HG02885 (cell line): Measurements from ENCODE around the gene PAWR.
"Not testable (repeated sequence)": the region's sequence is repeated elsewhere in the genome, so short reads cannot be mapped to it uniquely, and the experiment has no call there.

Experiments
- ATAC-seq: cut with Tn5 transposase; IDR thresholded peaks from one replicate; pipeline ENCODE4 v1.9.1; 2021; ENCODE audit warnings: mild to moderate bottlenecking; ENCODE audit not compliant: unreplicated experiment, poor library complexity

Gene PAWR

GRCh38 chr12:79597910-79598309 is 92.9 kb downstream of the PAWR start:
- no peak for ATAC-seq

DNA sequence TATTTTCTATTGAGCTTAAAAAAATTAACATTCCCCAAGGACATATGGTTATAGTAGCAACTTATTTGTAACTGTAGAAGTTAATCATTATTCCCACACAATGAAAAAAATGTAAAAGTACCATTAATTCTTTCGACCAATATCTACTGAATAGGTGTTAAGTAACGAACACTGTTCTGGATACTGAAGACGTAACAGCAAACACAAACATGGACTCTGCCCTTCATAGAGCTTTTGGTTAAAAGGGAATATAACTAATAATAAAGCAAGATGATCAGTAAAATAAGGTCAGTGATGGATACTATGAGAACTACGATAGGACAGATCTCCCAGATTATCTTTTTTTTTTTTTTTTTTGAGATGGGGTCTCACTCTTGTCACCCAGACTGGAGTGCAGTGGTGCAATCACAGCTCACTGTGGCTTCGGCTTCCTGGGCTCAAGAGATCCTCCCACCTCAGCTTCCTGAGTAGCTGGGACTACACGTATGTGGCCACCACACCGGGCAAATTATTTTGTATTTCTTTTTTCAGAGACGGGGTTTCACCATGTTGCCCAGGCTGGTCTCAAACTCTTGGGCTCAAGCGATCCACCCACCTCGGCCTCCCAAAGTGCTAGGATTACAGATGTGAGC is 93.9 kb downstream of the PAWR start:
- no peak for ATAC-seq

DNA sequence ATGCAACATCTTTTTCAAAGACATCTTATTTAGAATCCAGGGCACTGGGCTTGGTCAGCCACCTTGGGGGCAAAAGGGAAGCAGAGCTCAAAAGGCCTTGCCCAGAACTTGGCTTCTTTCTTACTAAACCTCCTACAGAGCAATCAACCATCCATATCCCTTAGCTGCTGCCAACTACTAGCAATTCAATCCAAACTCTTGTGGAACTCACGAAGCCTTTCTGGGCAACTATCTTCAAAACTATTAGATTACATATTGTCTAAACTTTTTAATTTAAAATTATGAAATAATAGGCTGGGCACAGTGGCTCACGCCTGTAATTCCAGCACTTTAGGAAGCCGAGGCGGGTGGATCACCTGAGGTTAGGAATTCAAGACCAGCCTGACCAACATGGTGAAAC is 95.5 kb downstream of the PAWR start:
- no peak for ATAC-seq

DNA sequence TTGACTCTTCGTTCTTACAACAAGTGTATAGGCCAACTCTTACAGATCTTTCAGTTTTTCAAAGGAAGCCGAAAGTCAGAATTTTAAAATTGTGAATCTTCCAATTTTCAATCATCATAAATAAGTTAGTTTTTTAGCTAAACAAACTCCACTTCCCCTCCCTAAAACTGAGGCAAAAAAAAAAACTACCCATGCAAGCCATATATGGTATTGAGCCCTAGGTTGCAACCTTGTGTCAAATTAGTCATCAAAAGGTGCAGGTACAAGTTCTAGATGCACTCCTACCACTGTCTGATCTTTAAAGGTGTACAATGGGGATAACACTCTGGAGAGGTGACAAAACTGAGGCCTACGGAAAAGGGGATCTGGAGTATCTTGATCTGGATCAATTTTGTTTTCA is 97.9 kb downstream of the PAWR start:
- ATAC-seq, result no peak

- no peak for ATAC-seq
These were observed 98.8 kb downstream of the PAWR start for GRCh38 chr12:79591988-79592387.

- no peak for ATAC-seq
These were observed 100.0 kb downstream of the PAWR start for GRCh38 chr12:79590751-79591150.

DNA sequence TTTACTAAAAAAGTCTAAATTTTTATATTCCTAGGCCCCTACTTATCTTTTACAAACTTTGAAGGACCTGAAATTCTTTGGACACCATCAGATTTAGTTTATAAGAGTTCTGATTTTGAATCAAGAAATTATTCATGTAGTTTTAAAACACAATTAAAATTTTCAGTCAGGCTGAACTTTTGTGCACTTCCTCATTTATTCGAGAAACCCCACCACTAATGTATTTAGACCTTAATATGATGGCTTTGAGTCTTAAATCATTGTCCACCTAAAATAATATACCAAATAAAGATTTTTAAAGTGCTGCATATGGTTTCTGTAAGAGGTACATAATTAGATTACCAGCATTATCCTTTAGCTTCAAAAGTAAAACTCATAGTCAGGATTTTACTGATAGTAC is 103.4 kb downstream of the PAWR start:
- no peak for ATAC-seq

- ATAC-seq, result no peak
These were observed 105.6 kb downstream of the PAWR start for GRCh38 chr12:79585147-79585546.

DNA sequence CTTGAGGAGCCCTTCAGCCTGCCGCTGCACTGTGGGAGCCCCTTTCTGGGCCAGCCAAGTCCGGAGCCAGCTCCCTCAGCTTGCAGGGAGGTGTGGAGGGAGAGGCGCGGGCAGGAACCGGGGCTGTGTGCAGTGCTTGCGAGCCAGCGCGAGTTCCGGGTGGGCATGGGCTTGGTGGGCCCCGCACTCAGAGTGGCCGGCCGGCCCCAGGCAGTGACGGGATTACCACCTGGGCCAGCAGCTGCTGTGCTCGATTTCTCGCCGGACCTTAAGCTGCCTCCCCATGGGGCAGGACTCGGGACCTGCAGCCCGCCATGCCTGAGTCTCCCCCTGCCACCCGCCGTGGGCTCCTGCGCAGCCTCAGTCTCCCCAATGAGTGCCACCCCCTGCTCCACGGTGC is 116.9 kb downstream of the PAWR start:
- ATAC-seq, result no peak

DNA sequence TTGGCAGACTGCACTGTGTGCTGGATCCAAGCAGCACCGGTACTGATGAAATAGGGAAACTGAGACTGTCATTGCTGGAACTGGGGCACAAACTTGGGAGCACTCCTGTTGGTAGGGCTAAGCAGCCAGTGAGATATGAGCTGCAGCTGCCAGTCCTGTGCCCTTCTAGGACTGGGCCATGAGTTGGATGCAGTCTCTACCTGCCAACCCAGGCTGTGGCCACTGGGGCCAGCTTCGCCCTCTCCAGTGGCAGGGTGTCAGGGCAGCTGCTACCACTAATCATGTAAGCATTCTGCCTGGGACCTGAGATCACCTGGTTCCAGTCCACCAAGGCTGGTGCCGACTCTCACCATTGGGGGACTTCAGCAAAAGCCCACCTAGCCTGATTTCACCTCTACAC is 121.1 kb downstream of the PAWR start:
- no peak for ATAC-seq

GRCh38 chr12:79567175-79567563 is 123.6 kb downstream of the PAWR start:
- no peak for ATAC-seq

DNA sequence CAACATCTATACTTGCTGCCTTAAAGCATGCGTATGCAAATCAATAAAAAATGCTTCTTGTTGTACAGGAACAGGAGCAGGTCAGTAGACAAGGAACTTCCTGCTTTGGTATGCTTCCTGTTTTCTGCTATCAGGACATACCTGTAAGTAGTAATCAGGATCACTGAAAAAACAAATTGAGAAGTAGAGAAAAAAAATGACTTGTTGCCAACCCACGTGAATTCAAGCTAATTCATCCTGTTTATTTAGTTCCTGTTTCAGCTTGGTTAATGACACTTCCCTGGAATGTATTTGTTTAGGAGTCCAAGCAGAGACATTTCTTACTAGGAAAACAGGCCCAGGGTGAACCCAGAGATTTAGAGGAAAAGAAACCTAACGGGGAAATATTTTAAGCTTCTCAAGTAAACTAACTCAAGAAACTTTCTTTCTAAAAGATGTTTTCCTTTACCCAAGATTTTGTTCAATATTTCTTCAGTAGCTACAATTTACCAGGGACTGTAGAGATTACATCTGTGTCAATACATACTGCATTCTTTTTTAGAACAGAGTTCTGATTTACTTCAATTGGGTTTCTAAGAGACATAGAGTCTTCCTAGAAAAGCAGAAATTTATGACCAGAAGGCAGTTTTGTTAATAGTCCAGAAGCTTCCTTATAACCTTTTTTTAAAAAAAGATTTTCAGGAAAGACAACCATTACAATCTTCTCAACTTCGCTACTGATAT is 124.2 kb downstream of the PAWR start:
- no peak for ATAC-seq

GRCh38 chr12:79564727-79565350 is 125.9 kb downstream of the PAWR start:
- ATAC-seq, result not testable (repeated sequence)

DNA sequence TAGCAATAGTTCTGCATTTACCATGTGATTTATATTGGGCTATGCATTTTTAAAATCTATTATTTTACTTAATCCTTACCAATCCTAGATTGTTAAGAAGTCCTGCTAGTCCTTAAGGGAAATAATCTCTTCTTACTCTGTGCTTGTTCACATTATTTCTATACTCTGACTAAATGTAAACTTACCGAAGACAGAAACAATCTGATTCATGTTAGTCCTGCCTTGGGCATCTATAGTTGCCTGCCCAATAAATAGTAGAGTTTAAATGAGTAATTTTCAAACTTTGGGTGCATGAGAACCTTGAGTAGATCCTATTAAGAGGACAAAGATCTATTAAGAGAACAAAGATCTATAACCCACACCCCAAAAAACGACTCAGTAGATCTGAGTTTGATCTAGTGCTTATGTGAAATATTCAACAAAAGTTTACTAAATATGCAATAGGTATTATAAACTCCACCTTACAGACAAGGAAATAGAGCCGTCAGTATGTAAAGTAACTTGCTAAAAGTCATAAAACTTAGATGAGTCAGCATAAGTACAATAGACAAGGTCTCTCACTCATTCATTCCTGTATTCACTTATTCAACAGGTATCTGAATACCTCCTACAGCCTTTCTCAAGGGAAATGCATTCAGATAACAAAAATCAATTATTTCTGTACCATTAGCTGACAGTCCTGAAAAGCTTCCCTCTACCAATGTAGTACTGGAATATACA is 127.6 kb downstream of the PAWR start:
- ATAC-seq, result no peak

DNA sequence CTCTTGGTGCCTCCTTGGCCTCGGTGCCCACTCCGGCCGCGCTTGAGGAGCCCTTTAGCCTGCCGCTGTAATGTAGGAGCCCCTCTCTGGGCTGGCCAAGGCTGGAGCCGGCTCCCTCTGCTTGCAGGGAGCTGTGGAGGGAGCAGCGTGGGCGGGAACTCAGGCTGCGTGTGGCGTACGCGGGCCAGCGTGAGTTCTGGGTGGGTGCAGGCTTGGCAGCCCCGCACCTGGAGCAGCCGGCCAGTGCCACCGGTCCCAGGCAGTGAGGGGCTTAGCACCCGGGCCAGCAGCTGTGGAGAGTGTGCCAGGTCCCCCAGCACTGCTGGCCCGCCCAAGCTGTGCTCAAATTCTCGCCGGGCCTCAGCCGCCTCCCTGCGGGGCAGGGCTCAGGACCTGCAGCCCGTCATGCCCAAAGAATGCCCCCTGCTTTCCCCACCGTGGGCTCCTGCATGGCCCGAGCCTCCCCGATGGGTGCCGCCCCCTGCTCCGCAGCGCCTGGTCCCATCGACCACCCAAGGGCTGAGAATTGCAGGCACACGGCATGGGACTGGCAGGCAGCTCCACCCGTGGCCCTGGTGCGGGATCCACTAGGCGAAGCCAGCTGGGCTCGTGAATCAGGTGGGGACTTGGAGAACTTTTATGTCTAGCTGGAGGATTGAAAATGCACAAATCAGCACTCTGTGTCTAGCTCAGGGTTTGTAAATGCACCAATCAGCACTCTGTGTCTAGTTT is 129.2 kb downstream of the PAWR start:
- no peak for ATAC-seq

GRCh38 chr12:79560225-79560889 is 130.4 kb downstream of the PAWR start:
- ATAC-seq, result no peak

DNA sequence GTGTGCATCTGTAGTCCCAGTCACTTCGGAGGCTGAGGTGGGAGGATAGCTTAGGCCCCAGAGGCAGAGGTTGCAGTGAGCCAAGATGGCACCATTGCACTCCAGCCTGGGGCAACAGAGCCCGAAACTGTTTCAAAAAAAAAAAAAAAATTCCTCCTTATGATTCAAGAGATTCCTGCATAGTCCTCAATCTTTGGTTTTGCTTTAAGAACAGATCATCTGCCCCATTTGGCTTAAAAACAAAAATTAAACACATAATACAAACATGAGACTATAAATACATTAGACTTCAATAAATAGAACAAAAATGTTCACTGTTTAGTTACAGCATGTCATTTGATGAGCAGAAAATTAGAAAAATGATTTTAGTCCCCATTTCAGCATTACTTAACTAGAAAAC is 131.2 kb downstream of the PAWR start:
- no peak for ATAC-seq

GRCh38 chr12:79558924-79559469 is 131.8 kb downstream of the PAWR start:
- ATAC-seq, result no peak

GRCh38 chr12:79557690-79558315 is 133.0 kb downstream of the PAWR start:
- ATAC-seq, result no peak
